ENCODE results near the gene TAB2. TPM values are rescaled to one million over a fixed set of nuclear protein-coding genes. Genes with fewer than 3 reads are reported as not detected.
A peak's percentile ranks its signal among the peaks of the same experiment; 100 is the strongest.

The TAB2 gene
- total and polyA plus RNA-seq, 9 of the 15 experiments (the other 6 are each of a cell fraction or from before 2014, with no cell fraction given): 9.1 to 38.3 (median 18.6) TPM

DNA sequence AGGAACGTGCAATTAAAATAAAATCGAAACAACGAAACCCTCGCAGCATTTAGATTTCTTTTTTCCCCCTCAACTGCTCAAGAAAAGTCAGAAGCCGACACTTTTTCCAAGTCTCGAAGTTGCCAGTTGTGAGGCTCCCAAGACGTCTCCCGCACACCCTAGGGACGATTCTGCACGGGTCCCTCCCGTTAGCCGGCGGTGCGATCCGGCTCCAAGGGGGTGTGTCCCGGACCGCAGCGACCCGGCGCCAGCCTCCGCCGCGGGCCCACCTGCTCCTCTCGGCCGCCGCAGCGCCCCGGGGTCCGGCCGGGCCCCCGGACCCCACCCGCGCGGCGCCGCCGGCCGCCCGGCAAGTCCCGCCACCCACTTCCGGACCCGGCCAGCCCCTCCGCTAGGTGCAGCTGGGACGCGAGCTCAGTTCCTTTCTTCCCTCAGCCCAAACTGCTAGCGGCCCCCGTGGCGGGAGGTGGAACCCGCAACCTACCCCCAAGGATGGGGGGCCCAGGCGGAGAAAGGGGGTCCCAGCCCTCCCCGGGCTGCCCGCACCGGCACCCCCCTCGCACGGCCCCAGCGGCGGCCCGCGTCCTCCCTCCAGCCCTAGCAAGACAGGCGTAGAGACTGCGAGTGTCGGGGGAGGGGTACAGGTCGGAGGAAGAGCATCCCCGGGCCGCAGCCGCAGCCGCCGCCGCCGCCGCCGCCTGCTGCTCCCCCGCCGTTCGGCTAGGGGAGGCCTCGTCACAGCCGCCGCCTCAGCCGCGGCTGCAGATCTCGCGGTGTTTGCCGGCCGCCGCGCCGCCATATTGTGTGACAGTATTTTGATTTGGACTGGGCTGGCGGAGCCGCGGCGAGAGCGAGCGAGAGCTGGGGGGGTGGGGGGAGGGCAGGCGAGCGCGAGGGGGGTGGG is 520 bp upstream of the TAB2 start:
- under 1% methylated on average over 54 of the region's 96 CpGs for WGBS (ENCODE audit: insufficient coverage, low coverage, missing lambda C conversion rate)
- H3K9me1 ChIP-seq (ENCODE audit: control insufficient read depth, insufficient read depth, low read length): no peaks in the 10 kb centered on the region
- no peaks in the 10 kb centered on the region for H3K27me3 ChIP-seq (ENCODE audit: control insufficient read depth in 2 of 2, insufficient read depth in 2 of 2, low read length in 2 of 2)
- peaks cover 49% of the 10 kb centered on the region for H3K79me2 ChIP-seq (ENCODE audit: control insufficient read depth, insufficient read depth, low read length)
- intact Hi-C loops (cut with micrococcal nuclease): loop anchor here (5.0 kb wide), 3 partner anchors 90 to 175 kb away; no protein-coding TSS in a partner anchor
- in situ Hi-C loops (cut with MboI): no loop called here
- H3K9ac ChIP-seq (ENCODE audit: insufficient read depth in 1 of 2, low read depth in 2 of 2, low read length in 2 of 2): peak overlapping the region; percentile 84 to 96
- peak overlapping the region; percentile 84; the same call in 1 of the 2 replicates for H3K4me2 ChIP-seq (ENCODE audit: insufficient read depth, low read length)
- H3K9me3 ChIP-seq (replicated peaks; ENCODE audit: control insufficient read depth, insufficient read depth, low read depth, low read length): no peaks in the 10 kb centered on the region
- peaks cover 10% of the 10 kb centered on the region for H4K20me1 ChIP-seq (replicated peaks; ENCODE audit: control insufficient read depth, insufficient read depth, low read length)
- ATAC-seq: peak; percentile 92
- peak overlapping the region; percentile 92 for H2AFZ ChIP-seq (ENCODE audit: low read depth, low read length)
- H3K36me3 ChIP-seq (ENCODE audit: control insufficient read depth, insufficient read depth, low read length): no peaks in the 10 kb centered on the region
- BruUV-seq (replicated peaks): no TSS peak
- ChIA-PET CTCF (ENCODE audit: low intra/inter-chr PET ratio) (interaction anchor here (0.7 kb wide), 1 partner anchor 240 kb away, joined by 3 read pairs; no protein-coding TSS in a partner anchor), POLR2A (interaction anchor here (0.6 to 1.4 kb wide), 8 partner anchors 9 to 278 kb away, joined by 3 to 4 read pairs (median 3); no protein-coding TSS in a partner anchor)
- DNase-seq (ENCODE audit: extremely low read depth in 1 of 4, low spot score in 3 of 4): peak; percentile 89 to 97 (median 90)
- peak overlapping the region; percentile 88 for H3K27ac ChIP-seq (ENCODE audit: extremely low read depth, low read depth, low read length)
- H3K4me3 ChIP-seq: peak overlapping the region; percentile 89
- FAIRE-seq: no peak
- H3K4me1 ChIP-seq (replicated peaks in 1 of 2; ENCODE audit: control insufficient read depth in 2 of 2, insufficient read depth in 2 of 2, low read length in 2 of 2): peaks cover 9 to 12% of the 10 kb centered on the region in 2 experiments
- TF ChIP-seq TARDBP (IDR thresholded peaks at IDR 0.05): peak; percentile 55; the same call in 1 of the 2 replicates
- TF ChIP-seq TCF7L2 (IDR thresholded peaks at IDR 0.05; ENCODE audit: low read depth, low read length): no peak
- TF ChIP-seq, protein P1, sequence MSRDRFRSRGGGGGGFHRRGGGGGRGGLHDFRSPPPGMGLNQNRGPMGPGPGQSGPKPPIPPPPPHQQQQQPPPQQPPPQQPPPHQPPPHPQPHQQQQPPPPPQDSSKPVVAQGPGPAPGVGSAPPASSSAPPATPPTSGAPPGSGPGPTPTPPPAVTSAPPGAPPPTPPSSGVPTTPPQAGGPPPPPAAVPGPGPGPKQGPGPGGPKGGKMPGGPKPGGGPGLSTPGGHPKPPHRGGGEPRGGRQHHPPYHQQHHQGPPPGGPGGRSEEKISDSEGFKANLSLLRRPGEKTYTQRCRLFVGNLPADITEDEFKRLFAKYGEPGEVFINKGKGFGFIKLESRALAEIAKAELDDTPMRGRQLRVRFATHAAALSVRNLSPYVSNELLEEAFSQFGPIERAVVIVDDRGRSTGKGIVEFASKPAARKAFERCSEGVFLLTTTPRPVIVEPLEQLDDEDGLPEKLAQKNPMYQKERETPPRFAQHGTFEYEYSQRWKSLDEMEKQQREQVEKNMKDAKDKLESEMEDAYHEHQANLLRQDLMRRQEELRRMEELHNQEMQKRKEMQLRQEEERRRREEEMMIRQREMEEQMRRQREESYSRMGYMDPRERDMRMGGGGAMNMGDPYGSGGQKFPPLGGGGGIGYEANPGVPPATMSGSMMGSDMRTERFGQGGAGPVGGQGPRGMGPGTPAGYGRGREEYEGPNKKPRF (IDR thresholded peaks at IDR 0.05; ENCODE audit: low read depth, low read length): no peak
- no peak for TF ChIP-seq GABPB2 (CRISPR knock-in tag; conservative IDR thresholded peaks at IDR 0.05)
- TF ChIP-seq, protein P2, sequence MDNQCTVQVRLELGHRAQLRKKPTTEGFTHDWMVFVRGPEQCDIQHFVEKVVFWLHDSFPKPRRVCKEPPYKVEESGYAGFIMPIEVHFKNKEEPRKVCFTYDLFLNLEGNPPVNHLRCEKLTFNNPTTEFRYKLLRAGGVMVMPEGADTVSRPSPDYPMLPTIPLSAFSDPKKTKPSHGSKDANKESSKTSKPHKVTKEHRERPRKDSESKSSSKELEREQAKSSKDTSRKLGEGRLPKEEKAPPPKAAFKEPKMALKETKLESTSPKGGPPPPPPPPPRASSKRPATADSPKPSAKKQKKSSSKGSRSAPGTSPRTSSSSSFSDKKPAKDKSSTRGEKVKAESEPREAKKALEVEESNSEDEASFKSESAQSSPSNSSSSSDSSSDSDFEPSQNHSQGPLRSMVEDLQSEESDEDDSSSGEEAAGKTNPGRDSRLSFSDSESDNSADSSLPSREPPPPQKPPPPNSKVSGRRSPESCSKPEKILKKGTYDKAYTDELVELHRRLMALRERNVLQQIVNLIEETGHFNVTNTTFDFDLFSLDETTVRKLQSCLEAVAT (IDR thresholded peaks at IDR 0.05): peak in 1 of 2 experiments; percentile 29; a peak in 1 of 4 replicates
- no peak for TF ChIP-seq ZC3H4 (CRISPR knock-in tag; IDR thresholded peaks at IDR 0.05; ENCODE audit: borderline replicate concordance)
- TF ChIP-seq, protein P3, sequence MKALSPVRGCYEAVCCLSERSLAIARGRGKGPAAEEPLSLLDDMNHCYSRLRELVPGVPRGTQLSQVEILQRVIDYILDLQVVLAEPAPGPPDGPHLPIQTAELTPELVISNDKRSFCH (CRISPR knock-in tag; IDR thresholded peaks at IDR 0.05): no peak
- TF ChIP-seq, protein P3 (tag; IDR thresholded peaks at IDR 0.05): no peak
- TF ChIP-seq ZBTB1 (CRISPR knock-in tag; IDR thresholded peaks at IDR 0.05; ENCODE audit: borderline replicate concordance, low read depth): peak; percentile 97
- TF ChIP-seq POLR3A (IDR thresholded peaks at IDR 0.05; ENCODE audit: borderline replicate concordance, extremely low read depth, insufficient read depth, insufficient read length): no peak
- TF ChIP-seq, protein P4, sequence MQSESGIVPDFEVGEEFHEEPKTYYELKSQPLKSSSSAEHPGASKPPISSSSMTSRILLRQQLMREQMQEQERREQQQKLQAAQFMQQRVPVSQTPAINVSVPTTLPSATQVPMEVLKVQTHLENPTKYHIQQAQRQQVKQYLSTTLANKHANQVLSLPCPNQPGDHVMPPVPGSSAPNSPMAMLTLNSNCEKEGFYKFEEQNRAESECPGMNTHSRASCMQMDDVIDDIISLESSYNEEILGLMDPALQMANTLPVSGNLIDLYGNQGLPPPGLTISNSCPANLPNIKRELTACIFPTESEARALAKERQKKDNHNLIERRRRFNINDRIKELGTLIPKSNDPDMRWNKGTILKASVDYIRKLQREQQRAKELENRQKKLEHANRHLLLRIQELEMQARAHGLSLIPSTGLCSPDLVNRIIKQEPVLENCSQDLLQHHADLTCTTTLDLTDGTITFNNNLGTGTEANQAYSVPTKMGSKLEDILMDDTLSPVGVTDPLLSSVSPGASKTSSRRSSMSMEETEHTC (IDR thresholded peaks at IDR 0.05): no peak
- TF ChIP-seq ZBTB17 (CRISPR knock-in tag; IDR thresholded peaks at IDR 0.05): peak; percentile 73; the same call in 1 of the 2 replicates
- TF ChIP-seq ZBED1 (IDR thresholded peaks at IDR 0.05): 0 out of 2 replicates have a peak, but pooled peaks have one; percentile 56
- TF ChIP-seq ZNF551 (CRISPR knock-in tag; IDR thresholded peaks at IDR 0.05): no peak
- TF ChIP-seq SIX5 (IDR thresholded peaks at IDR 0.05; ENCODE audit: borderline replicate concordance in 1 of 2, insufficient read depth in 1 of 2, low read depth in 1 of 2, low read length in 2 of 2): no peak
